ENCODE data around the gene PRKD2.

PRKD2 gene

DNA sequence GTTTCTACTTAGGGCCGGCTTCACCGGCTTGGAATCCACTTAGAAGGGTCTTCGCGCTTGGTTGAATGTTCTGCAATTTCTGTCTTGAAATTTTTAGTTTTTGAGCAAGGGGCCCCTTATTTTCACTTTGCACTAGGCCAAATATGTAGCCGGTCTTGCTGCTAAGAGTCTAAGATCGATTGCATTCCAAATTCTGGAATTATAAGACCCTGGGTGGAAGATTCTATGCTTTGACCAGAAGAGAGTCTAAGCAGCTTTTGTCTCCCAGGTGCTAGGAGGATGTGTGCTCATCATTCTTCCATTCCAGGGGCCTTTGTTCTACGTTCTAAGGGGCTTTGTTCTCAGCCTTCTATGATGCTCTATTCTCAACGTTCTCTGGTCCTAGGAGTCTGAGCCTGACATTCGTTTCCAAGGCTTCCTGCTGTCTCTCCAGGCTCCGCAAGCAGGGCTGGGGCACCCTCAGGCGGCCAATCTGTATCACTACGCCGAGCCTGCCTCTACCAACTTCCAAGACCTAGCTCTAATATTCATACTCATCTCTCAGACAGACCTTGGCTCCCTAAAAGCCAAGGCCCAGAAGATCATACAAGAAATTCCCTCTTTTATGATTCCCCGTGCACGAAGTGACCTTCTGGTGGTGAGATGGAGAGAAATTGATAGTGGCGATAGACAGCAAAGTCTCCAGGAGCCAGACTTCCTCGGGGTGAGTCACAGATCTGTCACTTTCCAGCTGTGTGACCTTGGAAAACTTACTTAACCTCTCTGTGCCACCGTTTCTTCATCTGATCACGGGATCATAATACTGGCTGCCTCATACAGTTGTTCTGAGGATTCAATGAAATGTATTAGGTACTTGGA lies 55.0 kb downstream of the PRKD2 start:
- TF ChIP-seq, protein P1, sequence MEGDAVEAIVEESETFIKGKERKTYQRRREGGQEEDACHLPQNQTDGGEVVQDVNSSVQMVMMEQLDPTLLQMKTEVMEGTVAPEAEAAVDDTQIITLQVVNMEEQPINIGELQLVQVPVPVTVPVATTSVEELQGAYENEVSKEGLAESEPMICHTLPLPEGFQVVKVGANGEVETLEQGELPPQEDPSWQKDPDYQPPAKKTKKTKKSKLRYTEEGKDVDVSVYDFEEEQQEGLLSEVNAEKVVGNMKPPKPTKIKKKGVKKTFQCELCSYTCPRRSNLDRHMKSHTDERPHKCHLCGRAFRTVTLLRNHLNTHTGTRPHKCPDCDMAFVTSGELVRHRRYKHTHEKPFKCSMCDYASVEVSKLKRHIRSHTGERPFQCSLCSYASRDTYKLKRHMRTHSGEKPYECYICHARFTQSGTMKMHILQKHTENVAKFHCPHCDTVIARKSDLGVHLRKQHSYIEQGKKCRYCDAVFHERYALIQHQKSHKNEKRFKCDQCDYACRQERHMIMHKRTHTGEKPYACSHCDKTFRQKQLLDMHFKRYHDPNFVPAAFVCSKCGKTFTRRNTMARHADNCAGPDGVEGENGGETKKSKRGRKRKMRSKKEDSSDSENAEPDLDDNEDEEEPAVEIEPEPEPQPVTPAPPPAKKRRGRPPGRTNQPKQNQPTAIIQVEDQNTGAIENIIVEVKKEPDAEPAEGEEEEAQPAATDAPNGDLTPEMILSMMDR (IDR thresholded peaks at IDR 0.05; ENCODE audit: low read depth, low read length, missing control alignments), result peak; percentile 93
- H3K4me3 ChIP-seq (ENCODE audit: low read depth, low read length), result peak overlapping the region; percentile 36
- no peak for DNase-seq (ENCODE audit: low read depth)

DNA sequence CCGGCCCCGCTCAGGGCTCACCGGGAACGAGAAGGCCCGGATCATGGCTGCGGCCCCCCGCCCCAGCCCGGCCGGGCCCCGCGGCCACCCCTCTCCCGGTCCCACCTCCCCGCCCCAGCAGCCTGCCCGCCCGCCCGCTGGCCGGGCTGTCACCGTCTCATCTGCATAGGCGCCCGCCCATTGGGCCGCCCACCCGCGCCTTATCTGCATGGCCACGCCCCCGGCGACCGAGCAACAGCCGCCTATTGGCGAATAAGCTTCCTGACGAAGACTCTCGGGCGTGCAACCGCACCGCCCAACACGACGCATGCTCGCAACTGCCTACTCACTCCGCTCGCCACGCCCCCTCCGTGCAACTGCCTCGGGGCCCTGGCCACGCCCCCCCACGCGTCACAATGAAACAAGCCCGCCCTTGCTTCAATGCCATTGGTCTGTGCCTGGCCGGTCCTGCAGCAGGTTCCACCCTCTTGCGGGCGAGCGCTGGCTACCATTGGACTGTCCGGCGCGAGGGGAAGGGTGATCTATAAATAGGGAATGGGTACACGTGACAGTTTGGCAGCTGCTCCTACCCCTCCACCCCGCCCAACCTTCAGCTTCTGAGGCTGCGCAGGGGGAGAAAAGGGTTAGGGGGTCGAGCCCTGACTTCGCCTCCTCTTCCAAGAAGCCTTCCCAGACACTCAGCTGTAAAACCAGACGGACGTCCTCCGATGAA lies 55.7 kb downstream of the PRKD2 start, which contains the start of gene DACT3:
Gene DACT3, minus strand, starts transcription at position 163 of the 712 bp plus-strand sequence. Its CDS starts 118 bp downstream, at position 45.
- H3K4me3 ChIP-seq (ENCODE audit: low read depth, low read length), result peak within 1 kb of the TSS; percentile 45
- peak; percentile 98 for DNase-seq (ENCODE audit: low read depth)
- TF ChIP-seq, protein P1 (IDR thresholded peaks at IDR 0.05; ENCODE audit: low read depth, low read length, missing control alignments), result no peak

DNA sequence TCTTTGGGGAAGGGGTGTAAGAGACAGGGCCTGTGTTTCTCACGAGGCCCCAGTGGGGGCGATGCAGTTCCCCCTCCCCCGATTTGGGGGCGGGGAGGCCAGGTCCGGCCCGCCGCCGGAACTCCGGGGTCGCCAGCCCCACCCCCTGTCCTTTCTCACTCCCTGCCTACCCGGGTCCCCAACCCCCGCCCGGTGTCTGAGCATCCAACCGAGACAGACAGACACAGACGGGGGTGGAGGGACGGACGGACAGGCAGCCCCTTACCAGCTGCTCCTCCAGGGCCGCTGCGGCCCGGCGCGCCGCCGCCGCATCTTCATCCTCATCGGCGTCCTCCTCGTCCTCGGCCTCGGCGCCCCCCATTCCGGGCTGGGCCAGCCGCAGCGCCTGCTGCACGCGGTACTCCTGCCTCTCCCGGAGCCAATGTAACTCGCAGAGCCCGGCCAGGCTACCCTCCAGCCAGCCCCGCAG lies 56.3 kb downstream of the PRKD2 start:
- DNase-seq (ENCODE audit: low read depth), result no peak
- TF ChIP-seq, protein P1 (IDR thresholded peaks at IDR 0.05; ENCODE audit: low read depth, low read length, missing control alignments), result no peak

DNA sequence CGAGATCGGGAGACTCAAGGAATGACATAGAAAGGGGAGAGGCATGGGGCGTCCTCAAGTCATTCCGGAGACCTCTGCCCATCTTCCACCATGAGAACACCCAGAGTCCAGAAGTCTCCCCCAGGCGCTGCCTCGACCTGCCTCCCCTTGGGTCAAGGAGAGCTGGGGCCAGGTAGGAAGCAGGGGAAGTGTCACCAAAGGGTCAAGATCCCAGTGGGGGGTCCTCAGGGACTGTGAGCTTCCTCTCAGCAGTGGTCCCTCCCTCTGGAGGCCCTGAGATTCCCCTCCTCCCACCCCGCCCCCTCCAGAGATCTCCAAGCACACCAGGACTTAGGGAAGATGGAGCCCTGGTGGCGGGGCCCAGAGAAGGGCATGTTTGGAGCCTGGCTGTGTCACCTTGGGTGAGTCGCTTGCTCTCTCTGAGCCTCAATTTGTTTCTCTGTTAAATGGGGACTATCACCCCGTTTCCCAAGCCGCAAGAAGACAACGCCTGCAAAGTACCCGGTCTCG lies 56.9 kb downstream of the PRKD2 start:
- TF ChIP-seq, protein P1 (IDR thresholded peaks at IDR 0.05; ENCODE audit: low read depth, low read length, missing control alignments), result no peak
- H3K4me3 ChIP-seq (ENCODE audit: low read depth, low read length), result no peak overlapping the region; the same call in 1 of the 2 replicates
- DNase-seq (ENCODE audit: low read depth), result no peak

More for the DNA sequence above, 56.3 kb downstream of the PRKD2 start:
- peak overlapping the region; percentile 45 for H3K4me3 ChIP-seq (ENCODE audit: low read depth, low read length)

DNA sequence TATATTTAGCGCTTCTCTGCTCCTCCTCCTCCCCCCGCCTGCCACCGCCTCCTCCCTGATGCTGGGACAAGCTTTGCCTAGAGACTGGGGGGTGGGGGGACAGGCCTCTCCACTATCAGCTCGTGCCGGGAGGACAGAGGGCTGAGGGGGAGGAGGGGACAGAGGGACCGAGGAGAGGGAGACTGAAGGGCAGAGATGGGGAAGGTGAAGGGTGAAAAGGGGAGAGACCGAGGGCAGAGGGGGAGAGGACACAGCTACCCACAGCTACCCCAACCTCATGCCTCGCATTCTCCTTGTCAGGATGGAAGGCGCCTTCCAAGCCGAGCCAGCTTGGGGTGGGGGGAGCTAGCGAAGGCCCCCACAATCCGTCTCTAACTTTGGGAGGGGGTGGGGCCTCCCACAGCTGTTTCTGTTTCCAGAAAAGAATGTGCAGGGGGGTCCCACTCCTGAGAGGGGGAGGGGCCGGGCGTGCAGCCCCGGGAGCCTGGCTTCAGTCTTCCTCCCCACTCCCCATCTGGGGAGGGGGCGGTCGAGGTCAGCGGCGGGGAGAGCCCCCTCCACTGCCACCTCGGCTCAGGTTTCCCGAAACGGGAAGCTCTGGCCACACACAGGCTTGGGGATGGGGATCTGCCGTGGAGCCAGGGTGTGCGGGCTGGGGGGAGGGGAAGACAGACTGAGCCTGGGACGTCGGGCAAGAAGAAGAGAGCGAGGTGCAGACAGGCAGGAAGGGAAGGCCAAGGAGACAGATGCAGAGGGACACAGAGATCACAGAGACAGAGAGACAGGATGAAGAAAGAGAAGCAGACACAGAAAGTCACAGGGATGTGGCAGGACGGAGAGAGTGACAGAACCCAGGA lies 57.5 kb downstream of the PRKD2 start:
- TF ChIP-seq, protein P1 (IDR thresholded peaks at IDR 0.05; ENCODE audit: low read depth, low read length, missing control alignments), result no peak
- DNase-seq (ENCODE audit: low read depth), result no peak
- H3K4me3 ChIP-seq (ENCODE audit: low read depth, low read length), result no peak overlapping the region

DNA sequence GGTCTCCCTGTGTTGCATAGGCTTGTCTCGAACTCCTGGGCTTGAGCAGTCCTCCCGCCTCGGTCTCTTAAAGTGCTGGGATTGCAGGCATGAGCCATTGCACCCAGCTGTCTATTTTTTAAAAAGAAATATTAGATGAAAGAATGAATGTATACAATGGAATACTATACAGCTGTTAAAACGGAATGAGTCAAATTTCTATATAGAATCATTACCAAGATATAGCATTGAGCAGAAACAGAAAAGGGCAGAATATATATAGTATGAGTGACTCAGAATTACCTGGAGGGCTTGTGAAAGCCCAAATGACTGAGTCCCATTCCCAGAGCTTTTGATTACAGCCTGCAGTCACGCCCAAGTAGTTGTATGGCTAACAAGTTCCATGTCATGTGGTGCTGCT lies 60.4 kb downstream of the PRKD2 start:
- DNase-seq (ENCODE audit: low read depth), result no peak
- TF ChIP-seq, protein P1 (IDR thresholded peaks at IDR 0.05; ENCODE audit: low read depth, low read length, missing control alignments), result no peak
- no peak overlapping the region for H3K4me3 ChIP-seq (ENCODE audit: low read depth, low read length)

All from GM12864 (cell line).